Inflammatory macrophage treated with lipopolysaccharide for 1 hour (primary cell): ENCODE measurements around the gene SLC17A7.
A peak's percentile ranks its signal among the peaks of the same experiment; 100 is the strongest.

Source experiments
- DNase-seq, 2 donors: peaks; one replicate each; pipeline ENCODE4 v3.0.0-alpha.2; 2020 to 2022

Gene SLC17A7

GRCh38 chr19:49425922-49426592, 15.3 kb downstream of the SLC17A7 start:
- DNase-seq = no peak

GRCh38 chr19:49425178-49425577, 16.1 kb downstream of the SLC17A7 start, which contains the start of gene GFY:
GFY (plus strand) TSS chr19:49425388; CDS start chr19:49426431, 1,043 bp downstream.
- no peak for DNase-seq

GRCh38 chr19:49423985-49424303, 17.4 kb downstream of the SLC17A7 start:
- DNase-seq = no peak

GRCh38 chr19:49423071-49423984, 18.0 kb downstream of the SLC17A7 start, which contains the start of gene PTH2:
PTH2 (minus strand) TSS chr19:49423441; CDS start chr19:49423339, 102 bp downstream.
- no peak for DNase-seq

- peak; percentile 38 to 53 for DNase-seq
Measured at GRCh38 chr19:49422407-49423070, 18.8 kb downstream of the SLC17A7 start.

- no peak for DNase-seq
Measured at GRCh38 chr19:49421878-49422202, 19.5 kb downstream of the SLC17A7 start.

GRCh38 chr19:49421039-49421877, 20.1 kb downstream of the SLC17A7 start:
- peak; percentile 64 to 87 for DNase-seq

GRCh38 chr19:49420227-49420626, 21.1 kb downstream of the SLC17A7 start:
- DNase-seq = no peak

GRCh38 chr19:49419173-49419572, 22.2 kb downstream of the SLC17A7 start:
- no peak for DNase-seq

GRCh38 chr19:49418511-49418910, 22.8 kb downstream of the SLC17A7 start:
- DNase-seq = no peak

GRCh38 chr19:49417088-49417487, 24.2 kb downstream of the SLC17A7 start:
- no peak for DNase-seq

GRCh38 chr19:49415810-49416200, 25.5 kb downstream of the SLC17A7 start:
- DNase-seq = no peak

- DNase-seq = no peak
Measured at GRCh38 chr19:49415102-49415809, 26.1 kb downstream of the SLC17A7 start.

- no peak for DNase-seq
Measured at GRCh38 chr19:49414256-49414655, 27.1 kb downstream of the SLC17A7 start.

- DNase-seq = no peak
Measured at GRCh38 chr19:49413348-49413747, 28.0 kb downstream of the SLC17A7 start.

- DNase-seq = no peak
Measured at GRCh38 chr19:49411681-49412326, 29.5 kb downstream of the SLC17A7 start.

GRCh38 chr19:49409441-49410029, 31.8 kb downstream of the SLC17A7 start:
- DNase-seq = peak; percentile 69 to 75

GRCh38 chr19:49408816-49409440, 32.4 kb downstream of the SLC17A7 start:
- peak; percentile 34 to 69 for DNase-seq

GRCh38 chr19:49407482-49408015, 33.8 kb downstream of the SLC17A7 start:
- DNase-seq = no peak

GRCh38 chr19:49407079-49407478, 34.2 kb downstream of the SLC17A7 start:
- DNase-seq = no peak
